CD4-positive, alpha-beta memory T cell (primary cell): ENCODE results near the gene ALK. TPM values are rescaled to one million over a fixed set of nuclear protein-coding genes. Genes with fewer than 3 reads are reported as not detected.

ENCODE experiments used
- CTCF ChIA-PET: fragments of 350-600 bp; sonication (Branson Sonifier 250); formaldehyde crosslinking; loops from one replicate; lab custom pipeline; 2021; ENCODE audit warnings: inconsistent platforms; ENCODE audit not compliant: partially characterized antibody; lab: Charles Lee
- POLR2A ChIA-PET: fragments of 350-600 bp; sonication (Branson Sonifier 250); formaldehyde crosslinking; loops from one replicate; lab custom pipeline; 2021; ENCODE audit not compliant: partially characterized antibody; lab: Charles Lee
- DNase-seq, 5 donors: peaks; one replicate each; pipeline versions ENCODE4 v3.0.0 to v3.0.0-alpha.2; 2020 to 2022; ENCODE audit warnings: mixed read lengths in 1 of 5
- H3K27ac ChIP-seq: one replicate; pipeline ENCODE4 v1.7.0; 2013; ENCODE audit warnings: low read depth, low read length
- H3K27me3 ChIP-seq: 2 replicates; pipeline ENCODE4 v1.7.0; 2013; ENCODE audit warnings: mild to moderate bottlenecking, low read length, moderate library complexity; ENCODE audit not compliant: insufficient read depth
- H3K36me3 ChIP-seq: 2 replicates; pipeline ENCODE4 v1.7.0; 2013; ENCODE audit warnings: mild to moderate bottlenecking, low read length, moderate library complexity; ENCODE audit not compliant: insufficient read depth
- H3K4me1 ChIP-seq: 2 replicates; pipeline ENCODE4 v1.7.0; 2013; ENCODE audit warnings: mild to moderate bottlenecking, low read length, moderate library complexity; ENCODE audit not compliant: insufficient read depth
- H3K4me3 ChIP-seq, 2 donors: one replicate each; pipeline ENCODE4 v1.7.0; 2013; ENCODE audit warnings: low read length in 2 of 2, mild to moderate bottlenecking in 1 of 2
- H3K9me3 ChIP-seq, 2 donors: one replicate each; pipeline ENCODE4 v1.7.0; 2013; ENCODE audit warnings: low read length in 2 of 2, control low read depth in 1 of 2; ENCODE audit not compliant: control insufficient read depth in 1 of 2
- H3K27ac Mint-ChIP-seq, 7 donors: one replicate each; pipeline ENCODE4 v1.8.0; 2020 to 2021; ENCODE audit warnings: mixed read lengths in 7 of 7, mild to moderate bottlenecking in 6 of 7, inconsistent platforms in 3 of 7, moderate library complexity in 3 of 7
- H3K27me3 Mint-ChIP-seq, 2 donors: one replicate each; pipeline ENCODE4 v1.8.0; 2020 to 2021; ENCODE audit warnings: mixed read lengths in 2 of 2
- H3K36me3 Mint-ChIP-seq, 2 donors: one replicate each; pipeline ENCODE4 v1.8.0; 2020 to 2021; ENCODE audit warnings: mixed read lengths in 2 of 2, inconsistent platforms in 1 of 2, mild to moderate bottlenecking in 1 of 2
- H3K4me1 Mint-ChIP-seq, 4 donors: one replicate each; pipeline ENCODE4 v1.8.0; 2020 to 2021; ENCODE audit warnings: mixed read lengths in 4 of 4, mild to moderate bottlenecking in 1 of 4
- H3K4me3 Mint-ChIP-seq, 8 donors: one replicate each; pipeline ENCODE4 v1.8.0; 2020 to 2021; ENCODE audit warnings: mixed read lengths in 8 of 8, mild to moderate bottlenecking in 7 of 8, moderate library complexity in 6 of 8, inconsistent platforms in 3 of 8
- H3K9me3 Mint-ChIP-seq, 8 donors: one replicate each; pipeline ENCODE4 v1.8.0; 2020 to 2021; ENCODE audit warnings: mixed read lengths in 8 of 8, mild to moderate bottlenecking in 5 of 8, inconsistent platforms in 3 of 8, moderate library complexity in 1 of 8
- intact Hi-C: fragments of 100-400 bp; cut with micrococcal nuclease; formaldehyde crosslinking; loops from one replicate; pipeline ENCODE4 v1.15.1; 2023
- polyA plus RNA-seq, 2 donors: library from polyadenylated mRNA; unstranded; fragments of 300-500 nt; fragmentation: Illumina TruSeq; gene quantifications; one replicate each; pipeline ENCODE4 v1.2.3, GENCODE V29; 2021
- total RNA-seq, 2 experiments: library from RNA; stranded (reverse); gene quantifications; one replicate each; pipeline ENCODE4 v1.2.3, GENCODE V29; 2021

The ALK gene
- total and polyA plus RNA-seq, 4 experiments from 2014 or later, result 0.07 TPM; not detected in 3

GRCh38 chr2:29573612-29574011 is 347.8 kb downstream of the ALK start:
- no peak overlapping the region for H3K4me3 ChIP-seq
- H3K27ac ChIP-seq, result no peak overlapping the region
- H3K4me1 Mint-ChIP-seq, result no peaks in the 10 kb centered on the region
- ChIA-PET POLR2A (no interaction called here), CTCF (no interaction called here)
- no peaks in the 10 kb centered on the region for H3K36me3 ChIP-seq
- H3K27me3 Mint-ChIP-seq, result peaks cover 2 to 4% of the 10 kb centered on the region in 2 donors
- no peak for DNase-seq
- no peaks in the 10 kb centered on the region for H3K9me3 ChIP-seq
- no peak overlapping the region for H3K27ac Mint-ChIP-seq
- intact Hi-C loops, result no loop called here
- no peaks in the 10 kb centered on the region for H3K36me3 Mint-ChIP-seq
- no peaks in the 10 kb centered on the region for H3K9me3 Mint-ChIP-seq
- no peaks in the 10 kb centered on the region for H3K4me1 ChIP-seq
- H3K27me3 ChIP-seq, result no peaks in the 10 kb centered on the region
- no peak overlapping the region for H3K4me3 Mint-ChIP-seq

GRCh38 chr2:29573147-29573546 is 348.2 kb downstream of the ALK start:
- Mint-ChIP-seq H3K27ac (no peak overlapping the region), H3K4me1 (no peaks in the 10 kb centered on the region), H3K4me3 (no peak overlapping the region), H3K9me3 (no peaks in the 10 kb centered on the region), H3K27me3 (peaks cover 1 to 4% of the 10 kb centered on the region in 2 donors), H3K36me3 (no peaks in the 10 kb centered on the region)
- no peak overlapping the region for H3K27ac ChIP-seq
- no peaks in the 10 kb centered on the region for H3K4me1 ChIP-seq
- no peaks in the 10 kb centered on the region for H3K9me3 ChIP-seq
- ChIA-PET POLR2A (no interaction called here), CTCF (no interaction called here)
- intact Hi-C loops, result no loop called here
- H3K4me3 ChIP-seq, result no peak overlapping the region
- no peak for DNase-seq
- no peaks in the 10 kb centered on the region for H3K27me3 ChIP-seq
- H3K36me3 ChIP-seq, result no peaks in the 10 kb centered on the region

GRCh38 chr2:29570539-29570938 is 350.8 kb downstream of the ALK start:
- H3K36me3 Mint-ChIP-seq, result no peaks in the 10 kb centered on the region
- no peaks in the 10 kb centered on the region for H3K36me3 ChIP-seq
- CTCF ChIA-PET, result no interaction called here
- no peaks in the 10 kb centered on the region for H3K27me3 ChIP-seq
- no peak overlapping the region for H3K4me3 ChIP-seq
- POLR2A ChIA-PET, result no interaction called here
- H3K9me3 ChIP-seq, result no peaks in the 10 kb centered on the region
- no peak overlapping the region for H3K27ac Mint-ChIP-seq
- H3K9me3 Mint-ChIP-seq, result no peaks in the 10 kb centered on the region
- DNase-seq, result no peak
- intact Hi-C loops, result no loop called here
- H3K4me1 ChIP-seq, result no peaks in the 10 kb centered on the region
- H3K4me3 Mint-ChIP-seq, result no peak overlapping the region
- no peak overlapping the region for H3K27ac ChIP-seq
- peaks cover 0 to 4% of the 10 kb centered on the region in 2 donors for H3K27me3 Mint-ChIP-seq
- H3K4me1 Mint-ChIP-seq, result no peaks in the 10 kb centered on the region

- CTCF ChIA-PET, result no interaction called here
- H3K9me3 ChIP-seq, result no peaks in the 10 kb centered on the region
- no peak overlapping the region for H3K27ac ChIP-seq
- H3K27ac Mint-ChIP-seq, result no peak overlapping the region
- H3K27me3 Mint-ChIP-seq, result peaks cover 1 to 4% of the 10 kb centered on the region in 2 donors
- no peaks in the 10 kb centered on the region for H3K4me1 ChIP-seq
- no peak overlapping the region for H3K4me3 Mint-ChIP-seq
- no peak for DNase-seq
- no peak overlapping the region for H3K4me3 ChIP-seq
- H3K36me3 Mint-ChIP-seq, result no peaks in the 10 kb centered on the region
- intact Hi-C loops, result no loop called here
- H3K4me1 Mint-ChIP-seq, result no peaks in the 10 kb centered on the region
- POLR2A ChIA-PET, result no interaction called here
- H3K9me3 Mint-ChIP-seq, result no peaks in the 10 kb centered on the region
- H3K27me3 ChIP-seq, result no peaks in the 10 kb centered on the region
- H3K36me3 ChIP-seq, result no peaks in the 10 kb centered on the region
Observed at GRCh38 chr2:29567906-29568520, 353.4 kb downstream of the ALK start.

- Histone ChIP-seq H3K36me3 (no peaks in the 10 kb centered on the region), H3K4me3 (no peak overlapping the region), H3K27me3 (no peaks in the 10 kb centered on the region), H3K9me3 (no peaks in the 10 kb centered on the region), H3K4me1 (no peaks in the 10 kb centered on the region), H3K27ac (no peak overlapping the region)
- H3K27me3 Mint-ChIP-seq, result peaks cover 1 to 4% of the 10 kb centered on the region in 2 donors
- no peak overlapping the region for H3K4me3 Mint-ChIP-seq
- CTCF ChIA-PET, result no interaction called here
- intact Hi-C loops, result no loop called here
- POLR2A ChIA-PET, result no interaction called here
- DNase-seq, result no peak
- H3K27ac Mint-ChIP-seq, result no peak overlapping the region
- no peaks in the 10 kb centered on the region for H3K4me1 Mint-ChIP-seq
- no peaks in the 10 kb centered on the region for H3K36me3 Mint-ChIP-seq
- H3K9me3 Mint-ChIP-seq, result no peaks in the 10 kb centered on the region
Observed at GRCh38 chr2:29563697-29564096, 357.7 kb downstream of the ALK start.

- Mint-ChIP-seq H3K27ac (no peak overlapping the region), H3K4me1 (no peaks in the 10 kb centered on the region), H3K27me3 (peaks cover 6 to 8% of the 10 kb centered on the region in 2 donors), H3K9me3 (no peaks in the 10 kb centered on the region), H3K36me3 (no peaks in the 10 kb centered on the region), H3K4me3 (no peak overlapping the region)
- intact Hi-C loops, result no loop called here
- Histone ChIP-seq H3K36me3 (no peaks in the 10 kb centered on the region), H3K4me3 (no peak overlapping the region), H3K27me3 (no peaks in the 10 kb centered on the region), H3K27ac (no peak overlapping the region), H3K4me1 (no peaks in the 10 kb centered on the region), H3K9me3 (no peaks in the 10 kb centered on the region)
- ChIA-PET CTCF (no interaction called here), POLR2A (no interaction called here)
- DNase-seq, result no peak
Observed at GRCh38 chr2:29562896-29563295, 358.5 kb downstream of the ALK start.

- Mint-ChIP-seq H3K4me3 (no peak overlapping the region), H3K4me1 (no peaks in the 10 kb centered on the region), H3K9me3 (no peaks in the 10 kb centered on the region), H3K27ac (no peak overlapping the region), H3K27me3 (peaks cover 6 to 8% of the 10 kb centered on the region in 2 donors), H3K36me3 (no peaks in the 10 kb centered on the region)
- DNase-seq, result no peak
- Histone ChIP-seq H3K4me1 (no peaks in the 10 kb centered on the region), H3K4me3 (no peak overlapping the region), H3K36me3 (no peaks in the 10 kb centered on the region), H3K9me3 (no peaks in the 10 kb centered on the region), H3K27me3 (no peaks in the 10 kb centered on the region), H3K27ac (no peak overlapping the region)
- CTCF ChIA-PET, result no interaction called here
- POLR2A ChIA-PET, result no interaction called here
- intact Hi-C loops, result no loop called here
Observed at GRCh38 chr2:29562319-29562718, 359.1 kb downstream of the ALK start.

- H3K27me3 ChIP-seq, result no peaks in the 10 kb centered on the region
- no peaks in the 10 kb centered on the region for H3K9me3 ChIP-seq
- ChIA-PET POLR2A (no interaction called here), CTCF (no interaction called here)
- no peaks in the 10 kb centered on the region for H3K4me1 ChIP-seq
- no peaks in the 10 kb centered on the region for H3K4me1 Mint-ChIP-seq
- no peaks in the 10 kb centered on the region for H3K9me3 Mint-ChIP-seq
- no peak overlapping the region for H3K27ac ChIP-seq
- H3K36me3 Mint-ChIP-seq, result no peaks in the 10 kb centered on the region
- no peak overlapping the region for H3K27ac Mint-ChIP-seq
- peaks cover 6 to 8% of the 10 kb centered on the region in 2 donors for H3K27me3 Mint-ChIP-seq
- no peak overlapping the region for H3K4me3 Mint-ChIP-seq
- H3K4me3 ChIP-seq, result no peak overlapping the region
- H3K36me3 ChIP-seq, result no peaks in the 10 kb centered on the region
- DNase-seq, result no peak
- intact Hi-C loops, result no loop called here
Observed at GRCh38 chr2:29561628-29562027, 359.8 kb downstream of the ALK start.
